ENCODE results near the gene C14orf119.
"Not testable (repeated sequence)": the region's sequence is repeated elsewhere in the genome, so short reads cannot be mapped to it uniquely, and the experiment has no call there.

C14orf119 gene

GRCh38 chr14:23091294-23092225, 3.7 kb upstream of the C14orf119 start:
- DNase-seq: no peak

DNA sequence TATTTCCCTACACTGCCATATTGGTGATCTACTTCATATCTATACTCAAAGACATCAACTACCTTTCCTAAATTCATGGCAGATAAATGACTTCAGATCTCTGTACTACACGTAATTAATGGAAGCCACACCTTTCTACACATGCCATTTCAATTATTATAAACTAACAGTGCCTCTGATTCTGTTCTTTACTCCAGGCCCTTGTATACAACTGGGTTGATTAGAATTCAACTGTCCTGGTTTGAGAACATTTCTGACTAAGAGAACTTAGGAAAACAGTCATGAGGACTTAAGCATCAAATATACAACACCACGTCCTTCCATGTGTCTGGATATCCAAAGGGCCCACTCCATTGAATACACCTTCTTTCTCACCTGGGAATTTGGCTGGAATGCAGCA, 2.2 kb upstream of the C14orf119 start:
- DNase-seq: no peak

DNA sequence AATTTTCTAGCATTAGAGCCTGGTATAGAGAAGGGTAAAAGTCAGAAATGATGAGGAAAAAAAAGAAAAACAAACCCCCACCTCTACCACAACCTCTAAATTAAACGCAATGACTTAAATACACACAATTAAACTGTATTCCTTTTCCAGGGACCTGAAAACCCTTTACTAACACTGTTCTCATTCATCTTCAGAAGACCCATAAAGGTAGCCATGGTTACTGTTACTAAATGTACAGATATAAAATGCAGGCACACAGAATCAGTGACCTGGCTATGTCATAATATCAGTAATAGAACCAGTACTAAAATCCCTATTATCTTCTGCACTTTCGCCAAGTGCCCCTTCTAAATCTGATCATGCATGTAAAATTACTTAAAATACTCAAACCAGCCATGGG, 1.8 kb upstream of the C14orf119 start:
- no peak for DNase-seq

DNA sequence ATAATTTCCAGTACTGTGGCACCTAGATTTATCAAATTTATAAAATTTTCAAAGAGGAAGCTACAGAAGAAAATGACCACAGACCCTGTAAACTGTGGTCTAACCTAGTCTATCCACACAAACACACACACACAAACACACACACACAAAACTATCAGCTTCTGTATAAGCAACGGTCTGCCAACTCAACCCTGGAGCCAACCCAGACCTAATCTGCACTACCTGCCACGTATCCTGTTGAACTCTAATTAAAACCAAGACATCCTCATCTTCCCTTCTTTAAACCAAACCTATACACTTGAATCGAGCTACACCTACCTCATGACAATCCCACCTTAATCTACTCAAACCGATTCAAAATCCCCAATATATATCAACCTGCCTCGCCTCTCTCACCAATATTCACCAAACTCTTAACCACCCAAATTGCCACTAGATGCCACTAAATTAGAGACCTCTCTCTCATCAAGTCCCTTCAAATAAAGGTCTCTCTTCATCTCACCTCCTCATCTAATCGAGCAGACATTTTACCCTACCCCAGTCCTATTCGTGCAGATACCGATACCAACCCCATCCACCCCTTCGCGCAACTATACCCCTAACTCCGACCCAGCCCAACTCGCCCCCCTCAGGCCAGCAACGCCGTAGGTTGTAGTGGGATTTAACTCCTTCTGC, 1.2 kb upstream of the C14orf119 start:
- no peak for DNase-seq

GRCh38 chr14:23094666-23095195, 574 bp upstream of the C14orf119 start, which contains the start of gene ACIN1:
TSS of gene ACIN1 (minus strand) at chr14:23095136. CDS start at chr14:23095112, 24 bp downstream.
- DNase-seq: no peak

DNA sequence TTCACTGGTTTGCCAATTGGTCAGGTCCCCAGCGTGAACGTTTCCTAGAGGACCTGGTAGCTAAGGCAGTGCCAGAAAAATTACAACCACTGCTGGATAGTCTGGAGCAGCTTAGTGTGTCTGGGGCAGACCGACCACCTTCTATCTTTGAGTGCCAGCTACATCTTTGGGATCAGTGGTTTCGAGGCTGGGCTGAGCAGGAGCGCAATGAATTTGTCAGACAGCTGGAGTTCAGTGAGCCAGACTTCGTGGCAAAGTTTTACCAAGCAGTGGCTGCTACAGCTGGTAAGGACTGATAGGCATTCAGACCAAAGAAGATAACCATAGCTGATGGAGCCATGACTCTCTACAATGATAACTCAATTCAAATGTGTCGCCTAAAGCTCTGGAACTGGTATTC, 2.5 kb downstream of the C14orf119 start:
- DNase-seq: no peak

- no peak for DNase-seq
Observed at GRCh38 chr14:23099212-23099861, 4.0 kb downstream of the C14orf119 start.

DNA sequence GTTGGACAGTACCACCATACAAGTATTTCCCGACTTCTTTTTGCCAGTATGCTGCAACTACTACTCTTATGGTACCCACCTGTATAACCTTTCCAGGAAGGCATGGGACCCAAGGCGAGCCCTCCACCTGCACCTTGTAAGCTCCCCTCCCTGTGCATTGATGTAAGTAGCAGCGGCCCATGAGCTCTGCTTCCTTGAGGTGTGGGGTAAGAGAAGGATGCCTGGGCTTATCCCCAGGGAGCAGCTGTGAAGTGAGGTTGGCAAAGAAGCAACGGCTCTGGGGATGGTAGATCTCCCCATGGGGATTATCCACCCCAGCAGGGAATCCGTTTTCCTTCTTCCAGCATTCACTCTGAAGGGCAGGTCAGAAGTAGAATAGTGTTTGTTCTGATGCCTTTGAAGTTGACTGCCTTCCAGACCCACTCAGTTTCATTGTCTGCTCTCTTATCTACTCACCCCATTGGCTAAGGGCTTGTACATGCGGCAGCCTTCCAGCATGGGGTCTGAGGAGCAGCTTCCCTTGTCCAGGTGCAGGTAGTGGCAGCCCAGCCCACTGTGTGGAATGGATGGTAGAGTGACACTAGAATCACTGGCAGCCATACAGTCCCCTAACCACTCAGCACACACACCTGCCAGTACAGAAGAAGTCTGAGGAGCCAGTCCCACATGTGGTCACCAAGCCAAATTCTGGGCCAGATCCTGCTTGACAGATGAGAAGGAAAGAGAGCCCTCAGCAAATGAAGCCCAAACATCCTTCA, 6.1 kb downstream of the C14orf119 start:
- DNase-seq: no peak

- no peak for DNase-seq
Observed at GRCh38 chr14:23101986-23102625, 6.8 kb downstream of the C14orf119 start.

DNA sequence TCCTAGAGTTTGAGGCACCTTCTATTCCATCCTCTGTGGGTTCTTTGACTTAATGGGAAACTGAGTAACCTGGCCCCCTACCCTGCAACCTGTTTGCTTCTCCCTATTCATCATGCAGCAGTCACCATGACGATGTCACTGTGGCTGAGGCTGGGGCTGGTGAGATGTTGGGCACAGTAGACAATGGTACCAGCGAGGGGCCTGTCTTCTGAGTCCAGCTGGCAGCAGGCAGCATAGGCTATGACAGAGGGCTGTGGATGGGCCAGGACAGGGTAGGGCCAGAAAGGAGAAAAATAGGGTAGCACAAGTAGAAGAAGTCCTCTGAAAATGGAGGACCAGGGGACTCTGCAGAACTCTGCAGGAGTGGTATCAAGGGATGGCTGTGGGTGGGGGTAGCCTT, 7.5 kb downstream of the C14orf119 start:
- no peak for DNase-seq

GRCh38 chr14:23103581-23103980, 8.3 kb downstream of the C14orf119 start:
- no peak for DNase-seq

GRCh38 chr14:23104070-23104590, 8.8 kb downstream of the C14orf119 start:
- DNase-seq: no peak

DNA sequence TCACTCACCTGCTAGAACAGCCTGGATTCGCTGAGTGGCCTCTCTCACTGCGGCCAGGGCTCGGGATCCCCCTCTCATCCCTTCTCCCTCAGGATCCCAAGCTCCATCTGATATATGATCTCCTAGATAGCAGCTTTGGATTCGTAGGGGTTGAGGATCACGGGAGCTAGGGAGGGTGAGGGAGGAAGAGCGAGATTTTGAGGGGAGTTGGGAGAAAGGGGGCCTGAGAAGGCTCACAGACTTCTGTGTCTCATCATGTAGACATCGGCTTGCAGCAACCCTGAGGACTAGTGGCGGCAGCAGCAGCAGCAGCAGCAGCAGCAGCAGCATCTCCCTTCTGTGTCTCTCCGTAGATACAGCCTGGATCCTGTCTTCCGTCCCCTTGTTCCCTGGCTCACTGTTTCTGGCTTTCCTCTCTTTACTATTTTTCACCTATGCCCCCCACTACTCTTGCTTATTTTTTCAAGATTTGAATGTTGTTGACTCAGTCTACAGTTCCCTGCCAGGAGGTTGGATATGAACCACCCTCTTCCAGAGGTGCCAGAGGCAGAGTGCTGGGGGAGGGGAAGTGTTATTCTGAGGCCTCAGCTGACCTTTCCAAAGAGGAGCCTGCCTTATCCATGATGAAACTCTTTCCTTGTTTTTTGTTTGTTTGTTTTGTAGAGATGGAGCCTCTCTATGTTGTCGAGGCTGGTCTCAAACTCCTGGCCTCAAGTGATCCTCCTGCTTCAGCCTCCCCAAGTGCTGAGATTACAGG, 9.5 kb downstream of the C14orf119 start, which contains the start of gene CIROP:
TSS of gene CIROP (minus strand) at position 399 of the 757 bp plus-strand sequence. CDS start at position 330, 69 bp downstream.
- no peak for DNase-seq

DNA sequence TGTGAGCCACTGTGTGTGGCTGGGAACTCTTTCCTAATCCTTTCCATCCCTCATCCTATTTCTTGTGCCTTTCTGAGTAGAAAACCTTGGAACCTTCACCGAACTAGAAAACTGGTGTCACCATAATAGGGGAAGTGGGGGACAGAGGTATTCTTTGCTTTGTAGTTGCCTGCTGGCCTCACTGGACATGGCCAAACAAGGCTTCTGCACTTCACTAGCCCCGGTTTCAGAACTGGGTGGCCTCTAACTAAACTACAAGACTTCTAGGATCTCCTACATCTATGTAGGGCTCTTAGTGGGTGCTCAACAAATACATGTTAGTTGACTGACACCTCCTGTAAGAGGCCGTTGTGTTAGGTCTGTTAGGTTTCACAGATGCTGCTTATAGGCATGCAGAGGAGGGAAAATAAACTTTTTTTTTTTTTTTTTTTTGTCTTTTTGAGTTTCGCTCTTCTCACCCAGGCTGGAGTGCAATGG, 10.1 kb downstream of the C14orf119 start:
- no peak for DNase-seq

- no peak for DNase-seq
Observed at GRCh38 chr14:23106747-23107045, 11.4 kb downstream of the C14orf119 start.

- DNase-seq: not testable (repeated sequence)
Observed at GRCh38 chr14:23107620-23108019, 12.3 kb downstream of the C14orf119 start.

DNA sequence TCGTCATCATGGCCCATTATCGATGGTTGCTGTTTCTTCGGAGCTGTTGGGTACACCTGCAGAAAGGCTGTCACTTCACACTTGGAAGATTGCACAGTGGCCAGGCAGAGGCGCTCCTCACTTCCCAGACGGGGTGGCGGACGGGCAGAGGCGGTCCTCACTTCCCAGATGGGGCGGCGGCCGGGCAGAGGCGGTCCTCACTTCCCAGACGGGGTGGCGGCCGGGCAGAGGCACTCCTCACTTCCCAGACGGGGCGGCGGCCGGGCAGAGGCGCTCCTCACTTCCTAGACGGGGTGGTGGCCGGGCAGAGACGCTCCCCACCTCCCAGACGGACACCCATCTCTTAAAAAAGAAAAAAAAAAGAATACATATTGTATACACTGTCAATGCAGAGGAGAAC, 12.9 kb downstream of the C14orf119 start:
- not testable (repeated sequence) for DNase-seq

DNA sequence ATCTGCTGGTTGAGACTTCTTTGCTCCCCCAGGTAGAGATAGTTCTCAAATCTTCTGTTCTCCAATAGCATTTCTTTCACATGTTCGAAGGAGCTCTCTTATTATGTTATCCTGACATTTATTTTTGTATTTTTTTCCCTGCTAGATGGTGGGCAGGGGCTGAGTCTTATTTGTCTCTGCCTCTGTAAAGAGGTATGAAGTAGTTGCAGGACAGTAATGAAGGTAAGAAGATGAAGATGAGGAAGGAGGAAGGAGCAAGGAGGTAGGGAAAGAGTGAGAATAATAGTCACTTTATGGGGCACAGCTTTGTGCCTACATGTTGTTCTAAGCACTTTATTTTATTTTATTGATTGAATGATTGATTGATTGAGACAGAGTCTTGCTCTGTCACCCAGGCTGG, 14.5 kb downstream of the C14orf119 start:
- DNase-seq: no peak

- DNase-seq: no peak
Observed at GRCh38 chr14:23110579-23111365, 15.5 kb downstream of the C14orf119 start.
